K562 (cell line): ENCODE data around the gene KIZ. TPM values are rescaled to one million over a fixed set of nuclear protein-coding genes. Genes with fewer than 3 reads are reported as not detected.

Experiments used
- ATAC-seq: fragments of 200-7000 bp; cut with Tn5 transposase; 3 replicates; pipeline ENCODE4 v1.9.1; 2020; ENCODE audit warnings: moderate library complexity
- BruUV-seq: library from RNA; stranded (reverse); fragments of 400-500 nt; replicated peaks from 2 replicates; lab custom pipeline; 2021; lab: Mats Ljungman, UMichigan
- CTCF ChIA-PET: fragments of 300-600 bp; formaldehyde crosslinking; extraction: SDS; loops from one replicate; lab custom pipeline; 2021; ENCODE audit warnings: low intra/inter-chr PET ratio; lab: Yijun Ruan, JAX
- POLR2A ChIA-PET: fragments of 300-600, 350-650 bp; sonication (Branson Sonifier 250); formaldehyde crosslinking; extraction: SDS; loops from one replicate; lab custom pipeline; 2021; ENCODE audit warnings: antibody characterized with exemption, inconsistent platforms; lab: Yijun Ruan, JAX
- DNase-seq, 4 experiments: peaks; one replicate each; pipeline versions ENCODE4 v3.0.0 to v3.0.0-alpha.2; 2011 to 2018; ENCODE audit warnings: low spot score in 3 of 4, mixed read lengths in 3 of 4; ENCODE audit errors: extremely low read depth in 1 of 4
- FAIRE-seq: peaks from 2 replicates; lab custom pipeline; 2011; peaks lifted over from hg19 to GRCh38; lab: Jason Lieb, UNC
- H2AFZ ChIP-seq: 2 replicates; pipeline ENCODE4 v1.6.0; 2011; ENCODE audit warnings: low read depth, low read length, control low read depth, inconsistent platforms
- H3K27ac ChIP-seq: fragments of 200-600 bp; 3 replicates; pipeline ENCODE4 v1.8.0; 2011; ENCODE audit warnings: low read depth, mild to moderate bottlenecking, control low read depth, inconsistent platforms, low read length, moderate library complexity, mixed read lengths; ENCODE audit errors: extremely low read depth
- H3K27me3 ChIP-seq, 2 experiments: fragments of 300-600 bp in 1 of 2; 2 replicates in 1 of 2; 3 replicates in 1 of 2; pipeline versions ENCODE4 v1.6.0 to v1.8.0; 2011; ENCODE audit warnings: inconsistent platforms in 2 of 2, low read length in 2 of 2, mild to moderate bottlenecking in 1 of 2, mixed read lengths in 1 of 2, moderate library complexity in 1 of 2; ENCODE audit not compliant: control insufficient read depth in 2 of 2, insufficient read depth in 2 of 2
- H3K36me3 ChIP-seq: fragments of 300-600 bp; 3 replicates; pipeline ENCODE4 v1.8.0; 2011; ENCODE audit warnings: mild to moderate bottlenecking, low read length, inconsistent platforms; ENCODE audit not compliant: control insufficient read depth, insufficient read depth
- H3K4me1 ChIP-seq, 2 experiments: fragments of 200-600 bp in 1 of 2; replicated peaks in 1 of 2; 2 replicates in 1 of 2; 3 replicates in 1 of 2; pipeline versions ENCODE4 v1.5.1 to v1.8.0; 2011; ENCODE audit warnings: inconsistent platforms in 2 of 2, low read length in 2 of 2, mild to moderate bottlenecking in 1 of 2, mixed read lengths in 1 of 2, moderate library complexity in 1 of 2; ENCODE audit not compliant: control insufficient read depth in 2 of 2, insufficient read depth in 2 of 2
- H3K4me2 ChIP-seq: 2 replicates; pipeline ENCODE4 v1.6.1; 2011; ENCODE audit warnings: low read length, control low read depth, inconsistent platforms, mixed read lengths; ENCODE audit not compliant: insufficient read depth
- H3K4me3 ChIP-seq: fragments of 200-600 bp; sonication (generic), shearing (Covaris generic); 2 replicates; pipeline ENCODE4 v1.5.1; 2016; ENCODE audit warnings: control low read depth, inconsistent platforms
- H3K79me2 ChIP-seq: fragments of 200-600 bp; 3 replicates; pipeline ENCODE4 v1.8.0; 2011; ENCODE audit warnings: low read length, inconsistent platforms; ENCODE audit not compliant: control insufficient read depth, insufficient read depth
- H3K9ac ChIP-seq, 2 experiments: 2 replicates each; pipeline versions ENCODE4 v1.6.0 to v1.6.1; 2011; ENCODE audit warnings: low read depth in 2 of 2, low read length in 2 of 2, control low read depth in 1 of 2, inconsistent platforms in 1 of 2, mild to moderate bottlenecking in 1 of 2, mixed read lengths in 1 of 2; ENCODE audit not compliant: insufficient read depth in 1 of 2
- H3K9me1 ChIP-seq: one replicate; pipeline ENCODE4 v1.6.0; 2011; ENCODE audit warnings: inconsistent platforms, mild to moderate bottlenecking, low read length, moderate library complexity; ENCODE audit not compliant: control insufficient read depth, insufficient read depth
- H3K9me3 ChIP-seq: replicated peaks from 2 replicates; pipeline ENCODE4 v1.5.1; 2011; ENCODE audit warnings: low read depth, low read length, inconsistent platforms; ENCODE audit not compliant: control insufficient read depth, insufficient read depth
- H4K20me1 ChIP-seq: replicated peaks from 2 replicates; pipeline ENCODE4 v1.6.1; 2011; ENCODE audit warnings: low read length, inconsistent platforms, mixed read lengths; ENCODE audit not compliant: control insufficient read depth, insufficient read depth
- ARNT ChIP-seq, 2 experiments: fragments of 450-650 bp; IDR thresholded peaks; 2 replicates each; pipeline ENCODE4 v1.6.1; 2016; ENCODE audit warnings: mild to moderate bottlenecking in 1 of 2
- KDM1A ChIP-seq, 2 experiments: fragments of 450-650 bp; IDR thresholded peaks; 2 replicates each; pipeline ENCODE4 v1.6.1; 2016; ENCODE audit warnings: mild to moderate bottlenecking in 2 of 2
- MCM3 ChIP-seq: fragments of 450-650 bp; IDR thresholded peaks from 2 replicates; pipeline ENCODE4 v1.6.1; 2016
- NEUROD1 ChIP-seq: fragments of 150-350 bp; IDR thresholded peaks from 2 replicates; pipeline ENCODE4 v1.6.1; 2014; ENCODE audit warnings: borderline replicate concordance, low read length, low read depth; ENCODE audit not compliant: partially characterized antibody
- RBM34 ChIP-seq: fragments of 200-400 bp; formaldehyde crosslinking; IDR thresholded peaks from 2 replicates; pipeline ENCODE4 v1.6.1; 2018; ENCODE audit warnings: low read length, borderline replicate concordance; ENCODE audit not compliant: insufficient read depth
- ZFP36 ChIP-seq: fragments of 150-350 bp; IDR thresholded peaks from 2 replicates; pipeline ENCODE4 v1.6.1; 2018; ENCODE audit warnings: low read length, low read depth; ENCODE audit not compliant: partially characterized antibody
- ZNF507 ChIP-seq: conservative IDR thresholded peaks from 2 replicates; pipeline ENCODE4 v1.6.1; 2017; ENCODE audit warnings: missing genetic modification characterization, missing compliant biosample characterization
- ZNF766 ChIP-seq: fragments of 200-800 bp; sonication (Bioruptor generic); conservative IDR thresholded peaks from 2 replicates; pipeline ENCODE4 v1.6.1; 2016; ENCODE audit warnings: missing genetic modification characterization, missing compliant biosample characterization
- ZNF830 ChIP-seq: fragments of 250-450 bp; sonication (Bioruptor Pico); IDR thresholded peaks from 2 replicates; pipeline ENCODE4 v1.5.0; 2021; ENCODE audit warnings: mild to moderate bottlenecking
- ZSCAN29 ChIP-seq: fragments of 450-650 bp; IDR thresholded peaks from 2 replicates; pipeline ENCODE4 v1.6.1; 2017
- WGBS: fragments of 100-300 bp; shearing (Covaris generic); methylation state at CpG from one replicate; pipeline ENCODE4 v1.1.6; 2016; ENCODE audit warnings: low coverage, mixed read lengths; ENCODE audit not compliant: insufficient coverage; ENCODE audit errors: missing lambda C conversion rate; 5-methylcytosine and 5-hydroxymethylcytosine counted together
- in situ Hi-C: fragments of 300-500 bp; cut with MboI; formaldehyde crosslinking; loops from 4 replicates; pipeline ENCODE4 v1.15.0; 2018; ENCODE audit warnings: inconsistent platforms, mixed read lengths
- intact Hi-C: fragments of 100-400 bp; cut with micrococcal nuclease; formaldehyde crosslinking; loops from 2 replicates; pipeline ENCODE4 v1.14.2; 2022
- polyA plus RNA-seq, 8 experiments: library from polyadenylated mRNA; depleted of rRNA in 4 of 8; stranded (reverse) in 5 of 8; unstranded in 3 of 8; fragments of >200 nt; fragmentation: Nextera tagmentation in 2 of 8; fragmentation: Illumina TruSeq in 1 of 8; extraction: Ambion mirVana in 2 of 8; extraction: Trizol in 1 of 8; gene quantifications; 2 replicates each; pipeline versions ENCODE4 v1.2.1 to v1.2.3, GENCODE V29; 2011 to 2014; ENCODE audit warnings: inconsistent platforms in 1 of 8, missing spikeins in 1 of 8
- total RNA-seq, 7 experiments: library from RNA; depleted of rRNA in 6 of 7; stranded (reverse); fragments of >200 nt in 6 of 7; fragmentation: Illumina TruSeq in 2 of 7; extraction: Trizol in 2 of 7; gene quantifications; 2 replicates each; pipeline versions ENCODE4 v1.2.1 to v1.2.3, GENCODE V29; 2011 to 2021; ENCODE audit warnings: low replicate concordance in 1 of 7
- TF ChIP-seq, protein P1 (sequence below): fragments of 450-650 bp; conservative IDR thresholded peaks from 2 replicates; pipeline ENCODE4 v1.6.1; 2016; ENCODE audit warnings: missing genetic modification characterization, low read depth, mild to moderate bottlenecking, control low read depth, missing compliant biosample characterization

Gene KIZ
- total and polyA plus RNA-seq, 9 of the 15 experiments (the other 6 are each of a cell fraction or from before 2014, with no cell fraction given): 4.9 to 21.1 (median 13.5) TPM

- intact Hi-C loops: no loop called here
- H3K27me3 ChIP-seq: no peaks in the 10 kb centered on the region
- no peaks in the 10 kb centered on the region for H3K9me1 ChIP-seq
- no peak overlapping the region for H2AFZ ChIP-seq
- ATAC-seq: no peak
- TF ChIP-seq ZSCAN29: no peak
- TF ChIP-seq, protein P1, sequence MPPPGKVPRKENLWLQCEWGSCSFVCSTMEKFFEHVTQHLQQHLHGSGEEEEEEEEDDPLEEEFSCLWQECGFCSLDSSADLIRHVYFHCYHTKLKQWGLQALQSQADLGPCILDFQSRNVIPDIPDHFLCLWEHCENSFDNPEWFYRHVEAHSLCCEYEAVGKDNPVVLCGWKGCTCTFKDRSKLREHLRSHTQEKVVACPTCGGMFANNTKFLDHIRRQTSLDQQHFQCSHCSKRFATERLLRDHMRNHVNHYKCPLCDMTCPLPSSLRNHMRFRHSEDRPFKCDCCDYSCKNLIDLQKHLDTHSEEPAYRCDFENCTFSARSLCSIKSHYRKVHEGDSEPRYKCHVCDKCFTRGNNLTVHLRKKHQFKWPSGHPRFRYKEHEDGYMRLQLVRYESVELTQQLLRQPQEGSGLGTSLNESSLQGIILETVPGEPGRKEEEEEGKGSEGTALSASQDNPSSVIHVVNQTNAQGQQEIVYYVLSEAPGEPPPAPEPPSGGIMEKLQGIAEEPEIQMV (tag): no peak
- TF ChIP-seq ARNT (IDR thresholded peaks at IDR 0.05): no peak
- TF ChIP-seq RBM34: no peak
- no peak for TF ChIP-seq ZFP36
- no peak for TF ChIP-seq MCM3
- no peak for TF ChIP-seq ZNF507 (tag)
- TF ChIP-seq KDM1A (IDR thresholded peaks at IDR 0.05): no peak
- TF ChIP-seq ZNF766 (CRISPR knock-in tag): no peak
- no peak for TF ChIP-seq ZNF830 (CRISPR knock-in tag)
- TF ChIP-seq NEUROD1: no peak
- TF ChIP-seq, all 486 proteins: peak for 0
- DNase-seq (no peak), FAIRE-seq (no peak)
- no peak overlapping the region for H3K4me2 ChIP-seq
- no peak overlapping the region for H3K4me3 ChIP-seq
- peaks cover 0 to 8% of the 10 kb centered on the region in 2 experiments; a peak in 3 of 5 replicates for H3K4me1 ChIP-seq
- in situ Hi-C loops: no loop called here
- ChIA-PET CTCF (no interaction called here), POLR2A (interaction anchor here (1.1 kb wide), 1 partner anchor 8 kb away, joined by 5 read pairs; the partner anchor contains the start of gene KIZ)
- no peak overlapping the region for H3K9ac ChIP-seq
- no peaks in the 10 kb centered on the region; the same call in 2 of the 3 replicates for H3K79me2 ChIP-seq
- H3K27ac ChIP-seq: no peak overlapping the region
- no TSS peak for BruUV-seq
- H4K20me1 ChIP-seq: no peaks in the 10 kb centered on the region
- 88% methylated on average over 8 of the region's 10 CpGs for WGBS
- no peaks in the 10 kb centered on the region for H3K9me3 ChIP-seq
- H3K36me3 ChIP-seq: peaks cover 13% of the 10 kb centered on the region; the same call in 1 of the 3 replicates
Measured at GRCh38 chr20:21134883-21135493, 9.1 kb downstream of the KIZ start.
